Measurements from ENCODE around the gene ERVW-1.

- TF ChIP-seq CTCF (conservative IDR thresholded peaks at IDR 0.05; ENCODE audit: low read length) (no peak), EZH2phosphoT487 (IDR thresholded peaks at IDR 0.05; ENCODE audit: borderline replicate concordance, low read depth, low read length) (no peak)
Measured at GRCh38 chr7:92435542-92435941, 42.2 kb downstream of the ERVW-1 start.
